ENCODE measurements around the gene SDF4. TPM values are rescaled to one million over a fixed set of nuclear protein-coding genes. Genes with fewer than 3 reads are reported as not detected.

SDF4 gene
- total and polyA plus RNA-seq, 2 of the 13 experiments (the other 11 are each of a cell fraction or from before 2014, with no cell fraction given): 80.8 to 107 TPM

GRCh38 chr1:1167841-1168450, 63.9 kb downstream of the SDF4 start (continued):
- TF ChIP-seq ZBTB46 (CRISPR knock-in tag; IDR thresholded peaks at IDR 0.05; ENCODE audit: borderline replicate concordance): no peak
- TF ChIP-seq KMT2B (CRISPR knock-in tag; IDR thresholded peaks at IDR 0.05): no peak
- TF ChIP-seq SRY (CRISPR knock-in tag; IDR thresholded peaks at IDR 0.05): peak; percentile 23; the same call in 1 of the 2 replicates
- TF ChIP-seq MXD3 (CRISPR knock-in tag; IDR thresholded peaks at IDR 0.05): no peak
- TF ChIP-seq KDM5B (CRISPR knock-in tag; IDR thresholded peaks at IDR 0.05; ENCODE audit: borderline replicate concordance): 0 out of 2 replicates have a peak, but pooled peaks have one; percentile 31
- TF ChIP-seq ZKSCAN5 (CRISPR knock-in tag; IDR thresholded peaks at IDR 0.05): no peak
- no peak for TF ChIP-seq ZBTB7A (CRISPR knock-in tag; IDR thresholded peaks at IDR 0.05)
- no peak for TF ChIP-seq EEA1 (CRISPR knock-in tag; IDR thresholded peaks at IDR 0.05; ENCODE audit: borderline replicate concordance)
- no peak for TF ChIP-seq ZFP90 (CRISPR knock-in tag; IDR thresholded peaks at IDR 0.05; ENCODE audit: borderline replicate concordance)
- TF ChIP-seq RARA (CRISPR knock-in tag; IDR thresholded peaks at IDR 0.05): peak; percentile 54
- TF ChIP-seq ZSCAN21 (CRISPR knock-in tag; IDR thresholded peaks at IDR 0.05; ENCODE audit: borderline replicate concordance): 0 out of 2 replicates have a peak, but pooled peaks have one; percentile 32
- TF ChIP-seq HMG20A (CRISPR knock-in tag; IDR thresholded peaks at IDR 0.05; ENCODE audit: borderline replicate concordance): no peak
- no peak for TF ChIP-seq ZSCAN30 (CRISPR knock-in tag; IDR thresholded peaks at IDR 0.05)
- TF ChIP-seq ZSCAN22 (CRISPR knock-in tag; IDR thresholded peaks at IDR 0.05): no peak
- TF ChIP-seq ZFP82 (CRISPR knock-in tag; IDR thresholded peaks at IDR 0.05; ENCODE audit: borderline replicate concordance): 0 out of 2 replicates have a peak, but pooled peaks have one; percentile 60
- TF ChIP-seq ZNF350 (CRISPR knock-in tag; IDR thresholded peaks at IDR 0.05; ENCODE audit: borderline replicate concordance, low read depth): 0 out of 2 replicates have a peak, but pooled peaks have one; percentile 5
- TF ChIP-seq KDM5A (IDR thresholded peaks at IDR 0.05; ENCODE audit: borderline replicate concordance, low read length): no peak
- TF ChIP-seq IKZF1 (IDR thresholded peaks at IDR 0.05): no peak
- no peak for TF ChIP-seq ISL2 (CRISPR knock-in tag; IDR thresholded peaks at IDR 0.05)
- TF ChIP-seq KAT8 (CRISPR knock-in tag; IDR thresholded peaks at IDR 0.05): no peak
- no peak for TF ChIP-seq ARNT (IDR thresholded peaks at IDR 0.05)
- TF ChIP-seq FOXK2 (IDR thresholded peaks at IDR 0.05): no peak
- no peak for TF ChIP-seq CCDC6 (CRISPR knock-in tag; IDR thresholded peaks at IDR 0.05)
- peak; percentile 57; the same call in 1 of the 2 replicates for TF ChIP-seq GABPB1 (CRISPR knock-in tag; IDR thresholded peaks at IDR 0.05)
- no peak for TF ChIP-seq ZNF615 (CRISPR knock-in tag; IDR thresholded peaks at IDR 0.05; ENCODE audit: borderline replicate concordance)
- TF ChIP-seq ZBTB7B (CRISPR knock-in tag; IDR thresholded peaks at IDR 0.05): no peak
- no peak for TF ChIP-seq SRSF1 (optimal IDR thresholded peaks at IDR 0.05; ENCODE audit: low read depth, low read length)
- TF ChIP-seq ATF7-NPFF (CRISPR knock-in tag; IDR thresholded peaks at IDR 0.05; ENCODE audit: low read depth): no peak
